ENCODE results near the gene HAUS8. TPM values are rescaled to one million over a fixed set of nuclear protein-coding genes. Genes with fewer than 3 reads are reported as not detected.

Gene HAUS8
- total and polyA plus RNA-seq, 2 of the 13 experiments (the other 11 are each of a cell fraction or from before 2014, with no cell fraction given): 7.8 to 17.5 TPM

- POLR2A ChIA-PET: no interaction called here
- CTCF ChIA-PET (ENCODE audit: low intra/inter-chr PET ratio, low total read pairs): no interaction called here
- TF ChIP-seq RAD21 (CRISPR knock-in tag; IDR thresholded peaks at IDR 0.05): no peak
- TF ChIP-seq ZXDC (CRISPR knock-in tag; IDR thresholded peaks at IDR 0.05): no peak
- no peak for TF ChIP-seq DR1 (CRISPR knock-in tag; IDR thresholded peaks at IDR 0.05)
- no peak for TF ChIP-seq CEBPZ (IDR thresholded peaks at IDR 0.05; ENCODE audit: low read length)
- no peak for TF ChIP-seq ZNF333 (CRISPR knock-in tag; IDR thresholded peaks at IDR 0.05; ENCODE audit: borderline replicate concordance)
- no peak for TF ChIP-seq PTBP1 (IDR thresholded peaks at IDR 0.05; ENCODE audit: low read depth, low read length, poor library complexity, severe bottlenecking)
- TF ChIP-seq ZNF619 (CRISPR knock-in tag; IDR thresholded peaks at IDR 0.05): no peak
- TF ChIP-seq KLF13 (CRISPR knock-in tag; IDR thresholded peaks at IDR 0.05): no peak
- TF ChIP-seq NKX3-1 (CRISPR knock-in tag; IDR thresholded peaks at IDR 0.05): no peak
- TF ChIP-seq HBP1 (CRISPR knock-in tag; IDR thresholded peaks at IDR 0.05; ENCODE audit: low read depth): no peak
- TF ChIP-seq CHD4 (IDR thresholded peaks at IDR 0.05; ENCODE audit: borderline replicate concordance, low read length): no peak
- no peak for TF ChIP-seq ZNF713 (CRISPR knock-in tag; IDR thresholded peaks at IDR 0.05)
- no peak for TF ChIP-seq ZNF256 (CRISPR knock-in tag; conservative IDR thresholded peaks at IDR 0.05)
- no peak for TF ChIP-seq NFE2L1 (CRISPR knock-in tag; IDR thresholded peaks at IDR 0.05; ENCODE audit: borderline replicate concordance)
- TF ChIP-seq AFF4 (CRISPR knock-in tag; IDR thresholded peaks at IDR 0.05): no peak
These were observed 15.3 kb upstream of the HAUS8 start for GRCh38 chr19:17090583-17090982.

More at GRCh38 chr19:17090583-17090982, 15.3 kb upstream of the HAUS8 start:
- no peaks in the 10 kb centered on the region for H3K9me3 ChIP-seq (ENCODE audit: low read length)
- no peak for FAIRE-seq
- intact Hi-C loops (cut with micrococcal nuclease; ENCODE audit: unreplicated experiment): no loop called here
- H3K36me3 ChIP-seq (replicated peaks in 1 of 2; ENCODE audit: control insufficient read depth in 1 of 2, insufficient read depth in 2 of 2, low read length in 2 of 2): peaks cover 0 to 9% of the 10 kb centered on the region in 2 experiments; a peak in 2 of 5 replicates
- H3K27me3 ChIP-seq (ENCODE audit: control insufficient read depth in 1 of 2, insufficient read depth in 2 of 2, low read length in 2 of 2): no peaks in the 10 kb centered on the region
- H3K27ac ChIP-seq (ENCODE audit: extremely low read length, insufficient read depth, low read length): no peak overlapping the region
- no TSS peak for BruUV-seq (replicated peaks)
- H3K9ac ChIP-seq (ENCODE audit: insufficient read depth, low read depth, low read length): no peak overlapping the region
- H3K4me1 ChIP-seq (ENCODE audit: insufficient read depth, low read length): peaks cover 11% of the 10 kb centered on the region; the same call in 1 of the 2 replicates
- WGBS (ENCODE audit: low lambda C conversion rate): 99% methylated on average over 9 of the region's 9 CpGs
- H4K20me1 ChIP-seq (ENCODE audit: insufficient read depth, low read length): no peaks in the 10 kb centered on the region
- H3K4me2 ChIP-seq (ENCODE audit: low read depth, low read length): no peak overlapping the region
- DNase-seq (ENCODE audit: low spot score): no peak
- in situ Hi-C loops (cut with HindIII; ENCODE audit: extremely low pct_ligation_motif_present, low pct_unique_long_range_greater_than_20kb): no loop called here
- no peak overlapping the region for H3K4me3 ChIP-seq (replicated peaks in 1 of 3; ENCODE audit: insufficient read depth in 1 of 3, low read depth in 2 of 3, low read length in 3 of 3)
- H3K79me2 ChIP-seq (ENCODE audit: insufficient read depth, low read length): peaks cover 26% of the 10 kb centered on the region
- ATAC-seq: no peak
- H2AFZ ChIP-seq (ENCODE audit: low read length): no peak overlapping the region

All from HepG2 (cell line).